H4 (cell line): ENCODE data around the gene C1orf21. TPM values are rescaled to one million over a fixed set of nuclear protein-coding genes. Genes with fewer than 3 reads are reported as not detected.

Experiments used
- DNase-seq: peaks from one replicate; pipeline ENCODE4 v3.0.0-alpha.2; 2015; ENCODE audit warnings: low spot score
- total RNA-seq: library from RNA; depleted of rRNA; stranded (reverse); fragments of >200 nt; shearing (Covaris generic); gene quantifications from 2 replicates; pipeline ENCODE4 v1.2.3, GENCODE V29; 2014

C1orf21 gene
- total RNA-seq, 1 experiment from 2014 or later, result 24.0 TPM

DNA sequence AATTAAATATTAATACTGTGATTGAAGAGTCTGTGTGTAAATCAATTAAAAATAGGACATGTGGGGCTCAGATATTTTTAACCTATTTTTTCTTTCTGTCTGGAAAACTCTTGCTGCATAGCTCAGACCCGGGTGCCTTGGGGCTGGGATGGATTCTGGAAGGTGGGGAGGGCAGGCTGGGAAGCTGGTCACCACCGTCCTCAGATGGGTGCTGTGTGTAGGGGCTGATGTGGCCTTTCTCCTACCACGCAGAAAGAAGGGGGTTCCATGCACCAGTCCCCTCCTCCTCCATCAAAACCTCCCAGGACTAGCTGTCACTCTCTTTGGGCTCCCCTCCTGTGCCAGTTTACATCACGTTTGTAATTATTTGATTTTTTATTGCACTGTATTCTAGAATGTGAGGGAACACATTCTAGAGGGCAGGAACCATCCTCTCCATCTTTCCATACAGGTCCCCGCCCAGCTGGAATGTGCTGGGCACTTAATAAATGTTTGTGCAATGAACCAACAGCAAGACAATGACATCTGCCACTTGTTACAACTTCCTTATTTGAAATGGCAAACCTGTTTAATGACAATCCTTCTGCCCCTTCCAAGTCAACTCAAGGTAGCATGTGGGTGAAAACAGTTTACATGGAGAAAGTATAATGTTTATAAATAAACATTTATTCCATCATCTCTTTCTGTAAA, 263.5 kb downstream of the C1orf21 start:
- DNase-seq, result no peak

DNA sequence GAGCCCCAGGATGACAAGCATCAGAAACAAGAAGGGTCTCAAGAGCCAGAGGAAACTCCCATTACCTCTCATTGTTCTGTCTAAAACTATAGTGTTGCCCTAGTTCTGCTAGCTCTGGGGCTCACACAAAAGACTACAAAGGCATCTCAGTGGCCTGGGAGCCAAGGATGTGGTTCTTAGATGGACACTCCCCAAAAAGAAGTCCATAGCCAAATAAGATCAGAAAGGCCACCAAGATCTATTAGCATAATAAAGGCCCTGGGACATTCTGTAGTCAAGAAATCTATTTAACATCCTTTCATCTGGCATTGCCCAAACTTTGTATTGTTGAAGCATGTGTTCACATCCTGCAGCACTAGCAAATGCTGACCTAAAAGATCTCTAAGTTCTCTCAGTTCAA, 268.4 kb downstream of the C1orf21 start:
- DNase-seq, result no peak

DNA sequence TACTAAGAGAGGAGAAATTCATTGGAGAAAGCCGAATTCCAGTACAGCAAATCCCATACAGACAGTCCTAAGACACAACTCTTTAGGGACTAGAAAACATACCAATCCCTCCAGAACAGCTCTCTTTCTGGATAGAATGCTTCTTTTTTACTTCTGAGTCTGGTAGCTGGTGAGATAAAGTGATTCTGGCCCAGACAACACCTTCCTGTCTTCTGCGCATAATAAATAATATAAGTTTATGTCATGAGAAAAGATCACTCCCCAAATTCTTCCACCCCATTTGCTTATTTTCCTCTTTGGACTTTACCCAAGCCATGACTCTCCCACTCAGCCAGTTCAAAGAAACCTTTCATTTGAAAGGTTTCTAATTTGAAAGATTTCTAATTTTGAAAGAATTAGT, 269.4 kb downstream of the C1orf21 start:
- no peak for DNase-seq

DNA sequence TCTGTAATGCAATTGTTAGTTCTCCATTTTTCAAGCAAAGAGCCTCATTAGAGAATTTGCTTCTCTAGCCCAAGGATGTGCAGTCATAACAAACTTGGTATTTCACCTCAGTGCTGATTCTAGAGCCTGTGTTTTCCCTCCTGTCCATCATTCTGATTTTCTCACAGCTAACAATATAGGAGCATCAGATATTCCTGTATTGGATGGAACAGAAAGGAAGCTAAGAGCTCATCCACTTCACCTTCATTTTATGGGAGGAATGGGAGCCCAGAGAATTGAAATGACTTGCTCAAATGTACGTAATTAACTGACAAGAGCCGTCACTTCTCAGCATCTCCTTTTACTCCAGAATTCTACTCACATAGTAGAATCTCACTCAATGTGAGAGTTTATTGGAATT, 271.2 kb downstream of the C1orf21 start:
- no peak for DNase-seq

DNA sequence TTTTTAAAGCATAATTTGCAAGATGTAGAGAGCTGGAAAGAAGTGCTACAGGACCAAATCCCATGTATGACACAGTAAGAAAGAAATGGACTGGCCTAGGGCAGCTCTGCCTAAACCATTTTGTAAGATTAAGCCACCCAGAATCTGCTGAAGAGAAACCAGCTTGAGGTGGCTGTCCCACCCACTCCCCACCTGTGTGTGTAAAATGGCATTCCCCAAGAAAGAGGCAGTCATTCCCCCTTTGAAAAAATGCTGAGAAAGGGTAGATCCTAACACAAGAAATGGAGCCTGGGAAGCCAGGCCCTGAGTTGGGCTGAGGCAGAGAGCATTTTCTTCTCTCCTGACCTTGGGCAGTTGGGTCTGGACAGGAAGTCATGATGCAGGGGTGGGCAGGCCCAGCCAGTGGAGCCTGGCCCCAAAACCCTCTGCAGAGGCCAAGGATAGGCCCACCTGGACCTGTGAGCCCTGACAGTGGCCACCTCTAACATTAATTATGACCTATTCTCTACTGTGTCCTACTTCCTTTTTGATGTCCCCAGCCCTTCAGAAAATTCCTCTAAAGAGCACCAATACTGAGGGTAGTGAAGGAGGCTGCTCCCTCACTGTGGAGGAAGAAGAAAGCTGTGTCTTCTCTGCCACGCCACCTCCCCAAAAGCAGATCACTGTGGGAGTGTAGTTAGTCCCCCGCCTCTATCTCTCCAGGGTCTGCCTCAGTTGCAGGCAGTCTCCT, 273.8 kb downstream of the C1orf21 start:
- no peak for DNase-seq

DNA sequence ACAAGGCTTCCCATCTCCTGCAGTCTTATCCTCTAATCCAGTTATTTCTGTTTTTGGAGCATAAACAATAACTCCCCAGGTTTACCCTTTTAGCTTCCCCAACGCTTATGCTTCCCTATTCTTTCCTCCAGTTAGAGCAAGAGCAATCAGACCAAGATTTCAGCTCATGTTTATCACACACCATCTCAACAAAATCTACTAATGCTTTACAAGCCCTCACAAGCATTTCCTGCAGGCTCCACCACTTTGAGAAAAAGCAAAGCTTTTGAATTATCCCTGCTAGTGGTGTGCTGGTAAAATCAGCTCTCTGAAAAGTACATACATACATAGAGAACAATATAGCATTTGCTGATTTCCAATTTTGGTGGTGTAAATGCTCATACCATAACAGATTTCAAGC, 275.0 kb downstream of the C1orf21 start:
- DNase-seq, result no peak

DNA sequence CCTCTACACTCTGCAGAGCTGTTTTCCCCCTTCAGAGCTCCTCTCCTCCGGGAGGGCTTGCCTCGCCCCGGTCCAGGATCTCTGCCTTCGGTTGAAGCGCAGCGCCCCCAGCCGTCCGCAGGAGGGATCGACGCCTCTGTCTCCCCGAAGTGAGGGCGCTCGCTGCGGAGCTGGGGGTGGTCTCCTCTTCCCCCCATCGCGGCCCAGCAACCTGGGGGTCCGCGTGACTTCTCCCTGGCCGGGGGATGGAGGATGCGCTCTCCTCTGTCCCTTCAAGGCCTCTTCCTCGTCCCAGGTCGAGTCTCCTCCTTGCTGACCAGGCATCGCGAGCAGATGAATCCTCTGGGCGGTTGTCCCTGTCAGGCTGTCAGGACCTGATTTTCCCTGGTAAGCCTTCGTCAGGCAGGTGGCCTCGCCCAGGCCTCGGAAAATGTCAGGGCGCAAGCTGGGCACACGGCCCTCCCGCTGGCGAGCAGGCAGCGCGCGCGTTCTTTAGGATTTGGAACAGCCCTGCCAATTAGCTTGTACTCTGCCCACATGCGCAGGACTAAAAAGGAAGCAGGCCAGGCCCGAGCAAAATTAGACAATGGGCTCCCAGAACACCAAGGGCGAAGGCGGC, 277.3 kb downstream of the C1orf21 start:
- DNase-seq, result peak; percentile 27

DNA sequence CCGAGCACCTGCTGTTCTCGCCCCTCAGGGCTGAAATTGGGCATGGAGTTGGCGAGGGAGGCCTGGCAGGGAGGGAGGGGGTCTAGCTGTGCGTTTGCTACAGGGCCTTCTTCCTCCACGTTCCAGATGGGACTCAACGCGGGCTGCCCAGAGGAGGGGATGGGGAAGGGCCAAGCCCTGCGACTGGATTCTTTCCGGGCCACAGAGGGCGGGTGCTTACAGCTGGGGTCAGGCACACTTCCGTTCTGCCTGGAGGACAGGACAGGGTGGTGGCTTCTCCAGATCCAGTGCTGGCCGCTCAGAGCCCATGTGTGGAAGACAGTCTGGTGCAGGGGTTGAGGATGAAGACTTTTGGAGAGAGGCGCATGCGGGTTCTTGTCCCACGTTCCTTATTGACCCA, 277.8 kb downstream of the C1orf21 start:
- DNase-seq, result no peak

DNA sequence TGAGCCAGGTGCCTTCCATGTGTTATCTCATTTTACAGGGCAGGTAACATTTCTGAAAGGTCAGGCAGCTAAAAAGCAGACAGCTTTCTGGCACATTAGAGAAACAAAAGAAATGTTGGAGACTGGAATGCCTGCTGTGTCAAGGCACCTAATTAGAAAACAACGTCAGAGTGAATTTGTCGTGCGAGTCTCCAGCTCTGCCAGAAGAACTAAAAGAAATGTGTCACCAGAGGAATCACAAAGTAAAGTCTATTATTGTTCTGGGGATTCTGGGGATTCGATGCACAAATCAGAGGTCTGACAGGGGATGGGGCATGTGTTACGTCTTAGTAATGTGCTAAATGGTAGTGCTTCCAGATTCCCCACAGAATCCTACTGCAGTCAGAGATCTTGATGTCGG, 278.5 kb downstream of the C1orf21 start:
- DNase-seq, result no peak

DNA sequence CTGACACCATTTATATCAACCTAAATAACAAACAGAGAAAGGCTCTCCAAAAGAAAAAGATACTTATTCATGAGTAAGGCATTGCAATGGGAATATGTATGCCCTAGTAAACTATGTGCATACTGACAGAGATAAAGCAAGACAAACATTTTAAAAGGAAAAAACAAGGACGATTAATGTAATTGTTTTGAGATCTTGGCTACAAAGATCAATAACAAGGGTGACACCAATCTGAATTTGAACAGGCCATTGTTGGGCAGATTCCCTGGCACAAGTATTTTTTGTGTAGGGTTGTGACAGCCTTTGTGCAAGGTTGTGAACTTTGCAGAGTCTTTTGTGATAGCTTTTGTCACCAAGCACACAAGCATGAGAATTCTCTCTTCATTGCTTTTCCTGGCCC, 282.6 kb downstream of the C1orf21 start:
- DNase-seq, result no peak

DNA sequence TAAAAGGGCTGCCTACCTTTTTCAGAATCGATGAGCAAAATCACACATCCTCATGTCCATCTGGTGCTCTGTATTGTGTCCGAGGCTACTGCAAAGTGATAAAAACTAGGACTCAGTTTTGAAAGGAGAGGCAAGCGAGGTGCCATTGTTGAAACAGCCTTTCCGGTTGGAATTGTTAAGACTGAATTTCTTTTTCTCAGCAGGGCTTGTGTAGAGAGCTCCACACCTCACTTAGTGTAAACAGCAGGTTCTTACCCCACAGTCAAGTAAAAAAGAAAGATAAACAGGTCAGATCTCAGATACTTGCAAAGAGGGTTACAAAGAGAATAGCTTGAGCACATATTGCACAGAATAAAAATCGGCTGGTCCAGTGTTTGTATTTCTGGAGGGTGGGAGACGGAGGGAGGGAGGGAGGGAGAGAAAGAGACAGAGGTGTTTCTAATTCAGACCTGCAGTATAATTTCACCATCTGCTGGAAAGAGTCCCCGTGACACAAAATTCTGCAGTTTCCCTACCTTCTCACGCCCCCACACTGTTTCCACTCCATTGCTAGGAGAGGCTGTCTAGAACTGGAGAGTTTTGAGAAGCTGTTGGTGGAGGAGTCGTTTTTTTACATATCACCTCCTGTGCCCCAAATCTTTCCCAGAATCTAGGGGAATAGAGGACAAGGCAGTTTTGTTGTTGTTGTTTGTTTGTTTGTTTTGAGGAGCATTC, 285.3 kb downstream of the C1orf21 start:
- DNase-seq, result no peak

DNA sequence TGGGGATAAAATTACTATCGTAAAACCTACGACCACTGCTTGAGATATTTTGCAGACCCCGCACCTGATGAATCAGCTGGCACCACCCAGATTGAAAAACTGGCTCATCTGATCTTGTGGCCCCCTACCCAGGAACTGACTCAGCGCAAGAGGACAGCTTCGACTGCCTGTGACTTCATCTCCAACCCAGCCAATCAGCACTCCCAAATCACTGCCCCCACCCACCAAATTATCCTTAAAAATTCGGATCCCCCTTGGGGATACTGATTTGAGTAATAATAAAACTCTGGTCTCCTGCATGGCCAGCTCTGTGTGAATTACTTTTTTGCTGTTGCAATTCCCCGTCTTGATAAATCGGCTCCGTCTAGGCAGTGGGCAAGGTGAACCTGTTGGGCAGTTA, 286.5 kb downstream of the C1orf21 start:
- no peak for DNase-seq

DNA sequence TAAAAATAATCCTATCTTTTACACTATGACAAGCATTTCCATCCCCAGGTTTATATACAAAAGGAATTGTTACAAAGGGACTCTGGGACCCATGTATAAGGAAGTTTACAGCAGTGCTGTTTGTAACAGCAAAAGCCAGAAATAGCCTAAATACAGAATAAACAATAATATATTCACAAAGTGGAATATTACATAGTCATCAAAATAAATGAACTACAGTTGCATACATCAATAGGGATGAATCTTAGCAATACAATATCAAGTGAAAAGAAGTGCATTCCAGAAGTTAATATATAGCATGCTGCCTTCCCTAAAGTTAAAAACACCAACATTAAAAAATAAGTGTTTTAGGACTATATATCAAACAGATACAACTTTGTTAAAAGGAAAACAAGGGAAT, 290.5 kb downstream of the C1orf21 start:
- DNase-seq, result no peak
